ENCODE measurements around the gene NRG3. TPM values are rescaled to one million over a fixed set of nuclear protein-coding genes. Genes with fewer than 3 reads are reported as not detected.
"Not testable (repeated sequence)": the region's sequence is repeated elsewhere in the genome, so short reads cannot be mapped to it uniquely, and the experiment has no call there.

NRG3 gene
- total RNA-seq, 2 experiments from 2014 or later = not detected

- Histone ChIP-seq H3K27ac (ENCODE audit: low read depth, low read length, poor library complexity, severe bottlenecking) (no peak overlapping the region), H3K36me3 (ENCODE audit: insufficient read depth, low read length) (no peaks in the 10 kb centered on the region), H4K20me1 (ENCODE audit: insufficient read depth, low read length) (no peaks in the 10 kb centered on the region), H3K4me3 (ENCODE audit: low read depth, low read length, poor library complexity, severe bottlenecking) (no peak overlapping the region), H3K9me2 (ENCODE audit: insufficient read depth, low read length) (no peaks in the 10 kb centered on the region), H3K79me2 (ENCODE audit: insufficient read depth, low read depth, low read length) (no peaks in the 10 kb centered on the region), H3K9me3 (ENCODE audit: low read length) (no peaks in the 10 kb centered on the region), H3K4me2 (ENCODE audit: low read length) (no peak overlapping the region), H3K4me1 (ENCODE audit: insufficient read depth, low read length, poor library complexity, severe bottlenecking) (no peaks in the 10 kb centered on the region), H2AFZ (ENCODE audit: low read length) (no peak overlapping the region)
- CTCF ChIA-PET (ENCODE audit: unreplicated experiment) = no interaction called here
- POLR2A ChIA-PET = no interaction called here
- TF ChIP-seq EZH2phosphoT487 (IDR thresholded peaks at IDR 0.05; ENCODE audit: borderline replicate concordance, low read depth, low read length) = no peak
- no peak for TF ChIP-seq CTCF (conservative IDR thresholded peaks at IDR 0.05; ENCODE audit: low read length)
- no peak for DNase-seq (ENCODE audit: low spot score)
- no TSS peak for BruUV-seq (replicated peaks)
- intact Hi-C loops (cut with micrococcal nuclease; ENCODE audit: unreplicated experiment) = no loop called here
Measured at GRCh38 chr10:82340166-82340565, 465.2 kb downstream of the NRG3 start.

GRCh38 chr10:82349590-82349989, 474.6 kb downstream of the NRG3 start:
- CTCF ChIA-PET (ENCODE audit: unreplicated experiment); DNase-seq (ENCODE audit: low spot score); H3K9me2 ChIP-seq (ENCODE audit: insufficient read depth, low read length); H3K9me3 ChIP-seq (ENCODE audit: low read length); H3K36me3 ChIP-seq (ENCODE audit: insufficient read depth, low read length); intact Hi-C loops (cut with micrococcal nuclease; ENCODE audit: unreplicated experiment); POLR2A ChIA-PET; H2AFZ ChIP-seq (ENCODE audit: low read length); H3K4me2 ChIP-seq (ENCODE audit: low read length); BruUV-seq (replicated peaks); H3K4me3 ChIP-seq (ENCODE audit: low read depth, low read length, poor library complexity, severe bottlenecking); H3K79me2 ChIP-seq (ENCODE audit: insufficient read depth, low read depth, low read length); H3K4me1 ChIP-seq (ENCODE audit: insufficient read depth, low read length, poor library complexity, severe bottlenecking); H3K27ac ChIP-seq (ENCODE audit: low read depth, low read length, poor library complexity, severe bottlenecking); H4K20me1 ChIP-seq (ENCODE audit: insufficient read depth, low read length): not testable (repeated sequence)

- H3K36me3 ChIP-seq (ENCODE audit: insufficient read depth, low read length) = no peaks in the 10 kb centered on the region
- no peaks in the 10 kb centered on the region for H3K79me2 ChIP-seq (ENCODE audit: insufficient read depth, low read depth, low read length)
- H2AFZ ChIP-seq (ENCODE audit: low read length) = no peak overlapping the region
- H3K27ac ChIP-seq (ENCODE audit: low read depth, low read length, poor library complexity, severe bottlenecking) = no peak overlapping the region
- no peak overlapping the region for H3K4me3 ChIP-seq (ENCODE audit: low read depth, low read length, poor library complexity, severe bottlenecking)
- no peak overlapping the region for H3K4me2 ChIP-seq (ENCODE audit: low read length)
- intact Hi-C loops (cut with micrococcal nuclease; ENCODE audit: unreplicated experiment) = no loop called here
- no peaks in the 10 kb centered on the region for H3K4me1 ChIP-seq (ENCODE audit: insufficient read depth, low read length, poor library complexity, severe bottlenecking)
- no peak for TF ChIP-seq CTCF (conservative IDR thresholded peaks at IDR 0.05; ENCODE audit: low read length)
- TF ChIP-seq EZH2phosphoT487 (IDR thresholded peaks at IDR 0.05; ENCODE audit: borderline replicate concordance, low read depth, low read length) = no peak
- ChIA-PET POLR2A (no interaction called here), CTCF (ENCODE audit: unreplicated experiment) (no interaction called here)
- no peaks in the 10 kb centered on the region for H3K9me3 ChIP-seq (ENCODE audit: low read length)
- H3K9me2 ChIP-seq (ENCODE audit: insufficient read depth, low read length) = no peaks in the 10 kb centered on the region
- no peaks in the 10 kb centered on the region for H4K20me1 ChIP-seq (ENCODE audit: insufficient read depth, low read length)
- BruUV-seq (replicated peaks) = no TSS peak
- no peak for DNase-seq (ENCODE audit: low spot score)
Measured at GRCh38 chr10:82353381-82353780, 478.4 kb downstream of the NRG3 start.
